HG03097 (cell line): ENCODE measurements around the gene C1orf167.

ENCODE experiments used
- ATAC-seq: cut with Tn5 transposase; IDR thresholded peaks from one replicate; pipeline ENCODE4 v1.9.1; 2021; ENCODE audit not compliant: unreplicated experiment, low FRiP score

The C1orf167 gene

GRCh38 chr1:11736746-11737639, 25.0 kb upstream of the C1orf167 start:
- ATAC-seq, result no peak

- ATAC-seq, result no peak
These were observed 23.9 kb upstream of the C1orf167 start for GRCh38 chr1:11738096-11738495.

DNA sequence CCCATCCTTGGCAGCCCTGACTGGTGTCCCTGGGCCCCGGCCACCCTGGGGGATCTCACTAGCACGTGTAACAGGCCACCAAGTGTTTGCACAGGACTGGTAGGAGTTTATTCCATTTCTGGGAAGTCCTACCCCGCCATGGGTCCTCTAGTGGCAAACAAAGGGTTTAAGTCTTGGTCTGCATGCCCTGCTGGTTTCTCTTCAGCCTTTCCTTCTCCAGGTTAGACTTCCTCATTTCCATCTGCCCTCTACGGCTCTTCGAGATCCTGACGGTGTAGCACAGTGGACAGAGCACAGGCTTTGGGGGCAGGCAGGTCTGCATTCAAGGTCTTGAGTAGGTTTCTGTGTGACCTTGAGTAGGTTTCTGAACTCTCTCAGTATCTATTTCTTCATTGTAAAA, 23.2 kb upstream of the C1orf167 start:
- ATAC-seq, result no peak

GRCh38 chr1:11740258-11741192, 21.5 kb upstream of the C1orf167 start:
- ATAC-seq, result no peak

GRCh38 chr1:11741482-11741881, 20.5 kb upstream of the C1orf167 start:
- ATAC-seq, result no peak

- no peak for ATAC-seq
These were observed 20.0 kb upstream of the C1orf167 start for GRCh38 chr1:11741919-11742558.

DNA sequence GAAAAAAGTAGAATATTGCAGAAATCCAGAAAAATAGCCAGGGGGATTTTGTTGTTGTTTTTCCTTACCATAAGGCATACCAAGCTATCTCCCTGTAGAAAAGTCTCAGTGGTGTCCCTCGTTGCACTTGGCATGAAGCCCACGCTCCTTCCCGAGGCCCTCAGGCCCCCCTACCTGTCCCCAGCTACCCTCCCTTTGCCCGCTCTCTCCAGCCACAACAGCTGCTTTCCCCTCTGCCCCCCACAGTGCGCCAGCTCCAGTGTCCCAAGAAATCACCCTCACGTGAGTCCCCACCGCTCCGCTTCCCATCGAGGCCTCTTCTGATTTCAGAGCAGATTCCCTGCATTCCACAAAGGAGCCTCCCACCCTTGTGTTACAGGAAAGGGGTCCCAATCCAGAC, 17.7 kb upstream of the C1orf167 start:
- no peak for ATAC-seq

GRCh38 chr1:11746092-11746491, 15.9 kb upstream of the C1orf167 start:
- no peak for ATAC-seq

GRCh38 chr1:11746795-11747487, 15.1 kb upstream of the C1orf167 start:
- no peak for ATAC-seq

DNA sequence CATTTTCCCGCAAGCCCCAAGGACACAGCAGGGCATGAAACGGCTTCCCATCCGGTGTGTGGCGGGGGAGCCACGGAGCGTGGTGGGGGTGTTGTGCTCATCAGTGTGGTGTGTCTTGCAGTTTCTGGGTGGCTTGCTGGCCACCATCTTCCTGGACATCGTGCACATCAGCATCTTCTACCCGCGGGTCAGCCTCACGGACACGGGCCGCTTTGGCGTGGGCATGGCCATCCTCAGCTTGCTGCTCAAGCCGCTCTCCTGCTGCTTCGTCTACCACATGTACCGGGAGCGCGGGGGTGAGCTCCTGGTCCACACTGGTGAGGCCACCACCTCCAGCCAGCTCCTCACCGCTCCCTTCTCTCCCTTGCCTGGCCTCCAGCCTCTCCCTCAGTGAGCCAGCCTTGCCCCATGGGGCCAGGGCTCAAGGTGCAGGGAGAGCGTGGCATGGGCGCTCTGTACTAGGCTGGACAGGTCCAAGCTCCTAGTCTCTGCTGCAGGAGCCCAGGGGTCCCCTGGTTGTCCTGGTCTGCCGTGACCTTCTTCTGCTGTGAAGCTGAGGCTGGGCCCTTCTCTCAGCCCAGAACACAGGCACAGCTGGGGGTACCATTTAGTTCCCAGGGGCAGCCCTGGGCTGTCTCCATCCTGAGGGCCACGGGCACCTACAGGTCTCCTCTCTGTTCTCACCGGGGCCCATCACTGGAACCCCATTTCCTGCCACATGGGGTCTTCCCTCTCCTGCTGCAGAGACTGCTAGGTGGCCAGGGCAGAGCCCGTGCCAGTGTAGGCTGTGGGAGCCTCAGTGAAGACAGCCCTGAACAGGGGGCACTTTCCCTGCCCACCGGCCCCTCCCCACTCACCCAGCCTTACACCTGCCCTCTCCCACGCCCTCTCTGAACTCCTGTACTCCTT, 13.4 kb upstream of the C1orf167 start:
- no peak for ATAC-seq

DNA sequence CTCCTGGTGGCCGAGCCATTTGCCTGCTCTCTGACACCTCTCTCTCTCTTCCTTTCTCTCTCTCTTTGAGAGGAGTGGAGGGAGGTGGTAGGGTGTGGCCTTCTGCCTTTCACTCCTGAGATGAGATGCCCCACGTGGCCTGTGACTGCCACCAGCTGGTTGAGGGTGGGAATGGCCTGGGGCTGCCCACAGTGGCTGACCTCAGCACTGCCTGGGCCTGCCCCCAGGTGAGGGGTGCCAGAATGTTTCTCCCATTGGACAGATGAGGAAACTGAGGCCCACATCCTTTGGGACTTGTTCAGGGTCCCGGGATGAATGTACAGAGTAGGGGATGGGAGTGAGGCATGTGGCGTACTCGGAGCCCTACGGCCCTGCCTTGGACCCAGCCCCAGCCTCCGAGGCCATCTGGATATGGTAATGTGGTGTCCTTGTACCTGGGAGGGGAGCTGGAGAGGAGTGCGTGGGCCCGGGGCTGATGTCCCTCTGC, 12.7 kb upstream of the C1orf167 start:
- ATAC-seq, result no peak

- ATAC-seq, result no peak
These were observed 12.0 kb upstream of the C1orf167 start for GRCh38 chr1:11749996-11750395.

DNA sequence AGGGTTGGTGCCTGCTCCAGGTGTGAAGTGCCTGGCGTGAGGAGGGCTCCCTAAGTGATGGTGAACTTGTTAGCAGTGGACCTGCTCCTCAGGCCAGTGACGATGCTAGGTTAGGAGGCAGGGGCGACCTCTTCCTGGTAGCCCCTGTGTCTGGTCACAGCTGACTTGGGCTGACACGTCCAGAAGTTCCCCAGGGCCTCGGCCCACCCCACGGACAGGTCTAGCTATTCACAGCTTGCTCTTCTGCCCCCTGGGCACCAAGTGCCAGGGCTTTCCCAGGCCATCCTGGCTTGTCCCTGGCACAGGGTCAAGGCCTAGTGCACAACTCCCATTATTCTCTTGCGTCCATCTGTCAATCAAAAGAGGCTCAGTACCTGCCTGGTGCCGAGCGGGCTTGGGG, 10.9 kb upstream of the C1orf167 start:
- ATAC-seq, result no peak

- ATAC-seq, result no peak
These were observed 9.5 kb upstream of the C1orf167 start for GRCh38 chr1:11752359-11753088.

DNA sequence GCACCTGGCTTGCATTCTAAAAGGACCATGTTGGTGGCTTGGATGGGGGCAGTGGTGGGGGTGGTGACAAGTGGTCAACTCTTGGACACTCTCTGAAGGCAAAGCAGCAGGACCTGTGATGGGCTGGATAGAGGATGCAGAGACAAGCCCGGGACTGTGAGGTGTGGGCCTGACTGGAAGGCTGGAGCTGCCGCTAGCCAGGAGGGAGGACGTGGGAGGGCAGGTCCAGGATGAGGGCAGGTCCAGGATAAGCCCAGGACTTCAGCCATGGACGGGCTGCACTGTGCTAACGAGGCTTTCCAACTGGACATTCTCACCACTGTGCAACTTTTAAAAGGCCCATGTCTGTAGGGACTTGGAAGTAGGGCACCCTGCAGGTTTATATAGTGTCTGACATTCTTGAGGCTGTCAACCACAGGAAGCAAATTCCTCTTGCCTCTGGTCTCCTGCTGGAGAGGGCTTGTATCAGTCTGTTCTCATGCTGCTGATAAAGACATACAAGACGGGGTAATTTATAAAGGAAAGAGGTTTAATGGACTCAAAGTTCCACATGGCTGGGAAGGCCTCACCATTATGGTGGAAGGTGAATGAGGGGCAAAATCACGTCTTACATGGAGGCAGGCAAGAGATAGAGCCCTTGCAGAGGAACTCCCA, 8.3 kb upstream of the C1orf167 start:
- ATAC-seq, result no peak

DNA sequence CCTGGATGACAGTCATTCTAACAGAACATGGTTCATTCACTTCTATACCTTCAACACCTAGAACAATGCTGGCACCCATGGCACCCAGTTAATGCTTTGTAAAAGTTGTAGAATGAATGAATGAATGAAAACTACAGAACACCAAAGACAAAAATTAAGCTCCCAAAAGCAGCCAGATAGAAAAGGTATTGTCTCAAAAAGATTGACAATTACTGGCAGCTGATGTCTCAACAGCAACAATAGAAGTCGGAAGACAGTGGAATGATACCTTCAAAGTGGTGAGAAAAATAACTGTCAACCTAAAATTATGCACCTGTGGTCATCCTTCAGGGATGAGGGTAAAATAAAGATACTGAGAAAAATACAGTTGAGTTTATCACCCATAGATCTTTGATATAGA, 4.9 kb upstream of the C1orf167 start:
- ATAC-seq, result no peak

DNA sequence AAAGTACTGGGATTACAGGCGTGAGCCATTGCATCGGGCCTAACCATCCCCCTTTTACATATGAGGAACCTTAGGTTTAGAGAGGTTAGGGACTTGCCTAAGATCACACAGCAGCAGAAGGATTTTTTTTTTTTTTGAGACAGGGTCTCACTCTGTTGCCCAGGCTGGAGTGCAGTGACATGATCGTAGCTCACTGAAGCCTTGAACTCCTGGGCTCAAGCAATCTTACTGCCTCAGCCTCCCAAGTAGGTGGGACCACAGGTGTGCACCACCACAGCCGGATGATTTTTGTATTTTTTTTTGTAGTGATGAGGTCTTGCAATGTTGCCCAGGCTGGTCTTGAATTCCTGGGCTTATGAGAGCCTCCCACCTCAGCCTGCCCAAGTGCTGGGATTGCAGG, 2.2 kb upstream of the C1orf167 start:
- ATAC-seq, result no peak

DNA sequence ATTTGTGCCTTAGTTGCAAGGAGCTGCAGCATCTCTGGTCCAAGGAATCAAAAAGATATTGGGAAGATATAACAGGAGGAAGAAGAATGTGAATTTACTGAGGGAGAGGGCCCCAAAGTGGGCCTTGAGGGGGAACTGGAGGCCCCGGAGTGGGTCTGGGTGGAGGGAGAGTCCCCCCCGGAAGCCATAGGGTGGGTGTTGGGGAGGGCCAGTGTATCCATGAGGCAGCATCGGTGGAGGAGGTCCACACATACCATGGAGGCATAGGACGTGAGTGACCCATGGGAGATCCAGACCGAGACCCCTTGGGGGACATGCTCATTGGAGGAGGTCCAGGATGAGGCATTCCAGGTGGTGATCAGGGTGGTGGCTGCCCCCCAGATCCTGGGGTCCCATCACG, 708 bp upstream of the C1orf167 start:
- no peak for ATAC-seq
